WERI-Rb-1 (cell line): ENCODE data around the gene NUDT11.
"Not testable (repeated sequence)": the region's sequence is repeated elsewhere in the genome, so short reads cannot be mapped to it uniquely, and the experiment has no call there.

Experiments used
- DNase-seq: peaks from one replicate; pipeline ENCODE4 v3.0.0-alpha.2; 2020
- H3K27ac ChIP-seq: fragments of 250-450 bp; sonication (Bioruptor Pico); 2 replicates; pipeline ENCODE4 v1.5.1; 2020; ENCODE audit warnings: mild to moderate bottlenecking, moderate library complexity
- H3K27me3 ChIP-seq: fragments of 250-450 bp; sonication (Bioruptor Pico); 2 replicates; pipeline ENCODE4 v1.5.1; 2021; ENCODE audit warnings: mild to moderate bottlenecking, low read depth, moderate library complexity; ENCODE audit not compliant: insufficient read depth, severe bottlenecking
- H3K36me3 ChIP-seq: fragments of 250-450 bp; sonication (Bioruptor Pico); 2 replicates; pipeline ENCODE4 v1.5.1; 2020; ENCODE audit warnings: mild to moderate bottlenecking, moderate library complexity
- H3K4me3 ChIP-seq: 2 replicates; pipeline ENCODE4 v1.5.1; 2011; ENCODE audit warnings: low read depth, mild to moderate bottlenecking, control low read depth, low read length
- H3K9me3 ChIP-seq: fragments of 250-450 bp; sonication (Bioruptor Pico); 2 replicates; pipeline ENCODE4 v1.5.1; 2021; ENCODE audit warnings: mild to moderate bottlenecking, moderate library complexity; ENCODE audit not compliant: severe bottlenecking
- TF ChIP-seq, protein P1 (sequence below): IDR thresholded peaks from 2 replicates; pipeline ENCODE4 v1.5.1; 2011; ENCODE audit warnings: low read depth, mild to moderate bottlenecking, control low read depth, inconsistent platforms, low read length

NUDT11 gene

DNA sequence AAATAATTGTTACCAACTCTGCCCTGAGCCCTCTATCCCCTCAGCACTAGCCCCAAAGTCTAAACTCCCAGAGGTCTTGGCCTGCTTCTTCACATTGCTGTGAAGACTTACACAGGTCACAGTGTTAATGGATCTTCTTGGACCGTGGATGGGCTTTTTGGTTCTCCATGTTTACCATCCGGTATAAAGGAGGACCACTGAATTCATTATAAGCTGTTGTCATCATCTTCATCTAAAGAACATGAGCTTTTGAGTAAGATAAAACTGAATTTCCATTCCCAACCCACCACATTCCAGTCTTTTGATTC lies 8.5 kb downstream of the NUDT11 start:
- no peaks in the 10 kb centered on the region for H3K9me3 ChIP-seq
- TF ChIP-seq, protein P1, sequence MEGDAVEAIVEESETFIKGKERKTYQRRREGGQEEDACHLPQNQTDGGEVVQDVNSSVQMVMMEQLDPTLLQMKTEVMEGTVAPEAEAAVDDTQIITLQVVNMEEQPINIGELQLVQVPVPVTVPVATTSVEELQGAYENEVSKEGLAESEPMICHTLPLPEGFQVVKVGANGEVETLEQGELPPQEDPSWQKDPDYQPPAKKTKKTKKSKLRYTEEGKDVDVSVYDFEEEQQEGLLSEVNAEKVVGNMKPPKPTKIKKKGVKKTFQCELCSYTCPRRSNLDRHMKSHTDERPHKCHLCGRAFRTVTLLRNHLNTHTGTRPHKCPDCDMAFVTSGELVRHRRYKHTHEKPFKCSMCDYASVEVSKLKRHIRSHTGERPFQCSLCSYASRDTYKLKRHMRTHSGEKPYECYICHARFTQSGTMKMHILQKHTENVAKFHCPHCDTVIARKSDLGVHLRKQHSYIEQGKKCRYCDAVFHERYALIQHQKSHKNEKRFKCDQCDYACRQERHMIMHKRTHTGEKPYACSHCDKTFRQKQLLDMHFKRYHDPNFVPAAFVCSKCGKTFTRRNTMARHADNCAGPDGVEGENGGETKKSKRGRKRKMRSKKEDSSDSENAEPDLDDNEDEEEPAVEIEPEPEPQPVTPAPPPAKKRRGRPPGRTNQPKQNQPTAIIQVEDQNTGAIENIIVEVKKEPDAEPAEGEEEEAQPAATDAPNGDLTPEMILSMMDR = no peak
- no peak for DNase-seq
- no peak overlapping the region for H3K27ac ChIP-seq
- H3K36me3 ChIP-seq = no peaks in the 10 kb centered on the region
- no peak overlapping the region for H3K4me3 ChIP-seq
- H3K27me3 ChIP-seq = peaks cover 37% of the 10 kb centered on the region

DNA sequence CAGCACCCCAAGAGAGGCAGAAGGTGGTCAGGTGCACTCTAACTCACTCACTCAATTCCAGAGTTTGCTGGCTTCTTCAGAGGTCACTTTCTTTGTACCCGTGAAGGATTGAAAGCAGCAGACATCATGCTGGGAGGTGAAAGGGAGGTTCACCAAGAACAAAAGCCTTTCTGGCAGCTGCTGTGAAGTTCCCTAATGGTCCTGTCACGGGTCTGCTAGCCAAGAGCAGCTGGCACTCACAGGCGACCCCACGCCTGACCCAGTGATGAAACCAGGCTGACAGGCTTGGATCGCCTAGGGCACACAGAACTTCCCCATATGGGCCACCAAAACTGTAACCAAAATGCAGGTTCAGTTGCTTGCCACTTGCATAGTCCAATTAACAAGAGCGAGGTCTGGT lies 11.8 kb downstream of the NUDT11 start:
- no peaks in the 10 kb centered on the region for H3K36me3 ChIP-seq
- no peaks in the 10 kb centered on the region for H3K9me3 ChIP-seq
- TF ChIP-seq, protein P1 = no peak

DNA sequence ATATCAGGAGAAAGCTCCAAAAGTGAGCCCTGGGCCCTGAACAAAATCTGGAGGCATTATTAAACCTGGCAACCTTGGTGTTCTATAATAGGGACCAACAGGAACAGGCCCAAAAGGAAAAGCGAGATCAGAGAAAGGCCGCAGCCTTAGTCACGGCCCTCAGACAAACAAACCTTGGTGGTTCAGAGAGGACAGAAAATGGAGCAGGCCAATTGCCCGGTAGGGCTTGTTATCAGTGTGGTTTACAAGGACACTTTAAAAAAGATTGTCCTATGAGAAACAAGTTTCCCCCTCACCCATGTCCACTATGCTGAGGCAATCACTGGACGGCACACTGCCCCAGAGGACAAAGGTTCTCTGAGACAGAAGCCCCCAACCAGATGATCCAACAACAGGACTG lies 14.0 kb downstream of the NUDT11 start:
- not testable (repeated sequence) for H3K27ac ChIP-seq, DNase-seq, H3K36me3 ChIP-seq, H3K4me3 ChIP-seq, H3K9me3 ChIP-seq
- H3K27me3 ChIP-seq = peaks cover 35% of the 10 kb centered on the region

More for the DNA sequence above, 11.8 kb downstream of the NUDT11 start:
- Histone ChIP-seq H3K27me3 (peaks cover 39% of the 10 kb centered on the region), H3K4me3 (no peak overlapping the region), H3K27ac (no peak overlapping the region)
- no peak for DNase-seq

DNA sequence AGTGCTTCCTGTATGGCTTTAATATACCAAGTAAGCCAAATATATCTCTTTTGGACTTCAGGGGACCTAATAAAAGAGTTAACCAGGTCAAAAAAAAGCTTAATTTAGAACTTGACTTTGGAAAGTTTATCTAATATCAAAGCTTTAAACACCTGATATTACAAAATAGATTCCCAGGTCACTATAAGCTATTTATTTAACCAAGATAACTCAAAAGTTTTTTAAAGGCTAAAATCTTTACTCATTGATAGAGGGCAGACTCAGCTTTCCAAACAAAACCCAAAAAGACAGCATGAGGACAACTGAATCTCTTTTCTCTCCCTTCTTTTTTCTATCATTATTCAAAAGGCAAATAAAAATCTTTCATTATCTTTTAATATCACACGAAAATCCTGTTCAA lies 19.5 kb downstream of the NUDT11 start:
- DNase-seq = no peak
- Histone ChIP-seq H3K36me3 (no peaks in the 10 kb centered on the region), H3K27ac (no peak overlapping the region), H3K9me3 (no peaks in the 10 kb centered on the region), H3K27me3 (peaks cover 16% of the 10 kb centered on the region), H3K4me3 (no peak overlapping the region)
- TF ChIP-seq, protein P1 = no peak

DNA sequence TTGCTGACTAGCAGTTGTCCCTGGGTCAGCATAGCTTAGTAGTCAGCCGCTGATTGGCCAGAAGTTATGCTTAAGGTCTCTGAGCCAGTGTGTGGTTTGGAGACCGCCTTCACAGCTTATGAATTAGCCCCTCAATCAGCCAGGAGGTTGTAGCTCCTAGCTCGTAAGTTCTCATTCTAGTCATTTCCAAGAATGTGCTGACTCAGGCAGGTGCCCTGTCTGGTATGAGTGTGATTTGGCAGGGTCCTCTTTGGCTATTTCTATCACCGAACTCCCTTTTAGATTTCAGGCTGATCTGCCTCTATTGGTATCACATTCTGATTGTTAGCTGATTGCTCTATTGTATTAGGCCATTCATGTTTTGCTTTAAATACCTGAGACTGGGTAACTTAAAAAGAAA lies 33.1 kb downstream of the NUDT11 start:
- no peak overlapping the region for H3K4me3 ChIP-seq
- no peaks in the 10 kb centered on the region for H3K9me3 ChIP-seq
- H3K27me3 ChIP-seq = peaks cover 19% of the 10 kb centered on the region
- H3K36me3 ChIP-seq = no peaks in the 10 kb centered on the region
- DNase-seq = no peak
- no peak overlapping the region for H3K27ac ChIP-seq
- TF ChIP-seq, protein P1 = no peak

DNA sequence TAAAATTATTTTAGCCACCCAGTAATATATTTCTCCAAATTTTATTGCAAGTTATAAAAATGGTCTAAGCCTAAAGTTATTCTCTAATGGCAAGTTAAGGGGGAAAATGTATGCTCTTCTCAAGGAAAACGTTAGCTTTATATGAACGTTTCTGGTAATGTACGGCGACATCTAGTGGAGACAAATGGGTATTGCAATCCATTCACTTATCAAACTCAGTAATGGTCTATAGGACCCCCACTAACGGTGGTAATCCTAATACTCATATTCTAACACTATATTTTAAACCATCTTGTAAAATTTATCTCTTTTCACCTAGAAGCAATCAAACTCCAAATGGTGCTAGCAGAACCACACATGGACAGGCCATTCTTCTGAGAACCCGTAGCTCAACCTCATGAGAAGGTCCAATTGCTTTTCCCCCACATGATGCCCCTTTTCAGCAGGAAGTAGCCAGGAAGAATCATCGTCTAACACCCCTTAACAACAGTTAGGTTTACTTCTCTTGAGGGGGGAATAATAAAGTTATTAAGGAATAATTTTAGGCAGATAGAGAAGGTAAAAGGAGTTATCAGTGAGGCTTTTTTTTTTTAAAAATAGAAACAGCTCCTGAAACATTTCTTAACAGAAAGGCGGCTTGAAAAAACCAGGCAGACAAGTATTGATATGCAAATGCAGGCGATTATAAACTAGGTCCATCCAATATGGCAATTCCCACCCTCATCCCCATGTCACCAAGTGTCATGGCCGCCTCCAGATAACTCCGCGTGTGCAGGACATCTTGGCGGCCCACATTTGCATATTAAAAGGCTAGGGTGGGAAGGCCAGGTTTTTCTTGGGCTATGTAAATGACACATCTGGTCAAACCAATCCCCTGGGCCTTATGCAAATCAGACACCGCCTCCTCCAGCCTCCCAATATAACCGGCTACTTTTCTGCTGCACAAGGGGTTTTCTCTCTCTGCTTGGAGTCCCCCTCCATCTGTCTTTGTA lies 35.0 kb downstream of the NUDT11 start:
- H3K4me3 ChIP-seq = no peak overlapping the region
- no peaks in the 10 kb centered on the region for H3K36me3 ChIP-seq
- DNase-seq = no peak
- TF ChIP-seq, protein P1 = peak; percentile 55
- H3K9me3 ChIP-seq = no peaks in the 10 kb centered on the region
- peaks cover 28% of the 10 kb centered on the region for H3K27me3 ChIP-seq
- H3K27ac ChIP-seq = no peak overlapping the region
